ENCODE data around the gene LYPD6.

DNA sequence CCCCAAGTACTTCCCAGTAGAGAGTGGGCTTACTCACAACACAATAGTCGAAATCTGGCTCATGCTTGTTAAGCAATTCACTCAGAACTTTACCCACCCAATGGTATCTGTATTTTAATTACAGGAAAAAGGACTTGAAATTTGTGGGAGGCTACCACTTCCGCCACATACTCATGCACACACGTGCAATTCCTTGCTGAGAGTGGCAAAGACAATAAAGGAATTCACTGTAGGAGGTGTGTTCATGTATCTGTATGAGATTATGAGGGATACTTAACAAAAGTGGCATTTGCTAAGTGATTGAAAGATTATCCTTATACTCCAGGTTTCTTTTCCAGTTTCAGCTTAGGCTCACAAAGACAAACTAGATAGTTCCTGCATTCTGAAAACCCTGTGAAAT, 14.9 kb upstream of the LYPD6 start:
- TF ChIP-seq, protein P1, sequence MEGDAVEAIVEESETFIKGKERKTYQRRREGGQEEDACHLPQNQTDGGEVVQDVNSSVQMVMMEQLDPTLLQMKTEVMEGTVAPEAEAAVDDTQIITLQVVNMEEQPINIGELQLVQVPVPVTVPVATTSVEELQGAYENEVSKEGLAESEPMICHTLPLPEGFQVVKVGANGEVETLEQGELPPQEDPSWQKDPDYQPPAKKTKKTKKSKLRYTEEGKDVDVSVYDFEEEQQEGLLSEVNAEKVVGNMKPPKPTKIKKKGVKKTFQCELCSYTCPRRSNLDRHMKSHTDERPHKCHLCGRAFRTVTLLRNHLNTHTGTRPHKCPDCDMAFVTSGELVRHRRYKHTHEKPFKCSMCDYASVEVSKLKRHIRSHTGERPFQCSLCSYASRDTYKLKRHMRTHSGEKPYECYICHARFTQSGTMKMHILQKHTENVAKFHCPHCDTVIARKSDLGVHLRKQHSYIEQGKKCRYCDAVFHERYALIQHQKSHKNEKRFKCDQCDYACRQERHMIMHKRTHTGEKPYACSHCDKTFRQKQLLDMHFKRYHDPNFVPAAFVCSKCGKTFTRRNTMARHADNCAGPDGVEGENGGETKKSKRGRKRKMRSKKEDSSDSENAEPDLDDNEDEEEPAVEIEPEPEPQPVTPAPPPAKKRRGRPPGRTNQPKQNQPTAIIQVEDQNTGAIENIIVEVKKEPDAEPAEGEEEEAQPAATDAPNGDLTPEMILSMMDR (IDR thresholded peaks at IDR 0.05; ENCODE audit: insufficient read depth, low read length) = no peak
- TF ChIP-seq, protein P2, sequence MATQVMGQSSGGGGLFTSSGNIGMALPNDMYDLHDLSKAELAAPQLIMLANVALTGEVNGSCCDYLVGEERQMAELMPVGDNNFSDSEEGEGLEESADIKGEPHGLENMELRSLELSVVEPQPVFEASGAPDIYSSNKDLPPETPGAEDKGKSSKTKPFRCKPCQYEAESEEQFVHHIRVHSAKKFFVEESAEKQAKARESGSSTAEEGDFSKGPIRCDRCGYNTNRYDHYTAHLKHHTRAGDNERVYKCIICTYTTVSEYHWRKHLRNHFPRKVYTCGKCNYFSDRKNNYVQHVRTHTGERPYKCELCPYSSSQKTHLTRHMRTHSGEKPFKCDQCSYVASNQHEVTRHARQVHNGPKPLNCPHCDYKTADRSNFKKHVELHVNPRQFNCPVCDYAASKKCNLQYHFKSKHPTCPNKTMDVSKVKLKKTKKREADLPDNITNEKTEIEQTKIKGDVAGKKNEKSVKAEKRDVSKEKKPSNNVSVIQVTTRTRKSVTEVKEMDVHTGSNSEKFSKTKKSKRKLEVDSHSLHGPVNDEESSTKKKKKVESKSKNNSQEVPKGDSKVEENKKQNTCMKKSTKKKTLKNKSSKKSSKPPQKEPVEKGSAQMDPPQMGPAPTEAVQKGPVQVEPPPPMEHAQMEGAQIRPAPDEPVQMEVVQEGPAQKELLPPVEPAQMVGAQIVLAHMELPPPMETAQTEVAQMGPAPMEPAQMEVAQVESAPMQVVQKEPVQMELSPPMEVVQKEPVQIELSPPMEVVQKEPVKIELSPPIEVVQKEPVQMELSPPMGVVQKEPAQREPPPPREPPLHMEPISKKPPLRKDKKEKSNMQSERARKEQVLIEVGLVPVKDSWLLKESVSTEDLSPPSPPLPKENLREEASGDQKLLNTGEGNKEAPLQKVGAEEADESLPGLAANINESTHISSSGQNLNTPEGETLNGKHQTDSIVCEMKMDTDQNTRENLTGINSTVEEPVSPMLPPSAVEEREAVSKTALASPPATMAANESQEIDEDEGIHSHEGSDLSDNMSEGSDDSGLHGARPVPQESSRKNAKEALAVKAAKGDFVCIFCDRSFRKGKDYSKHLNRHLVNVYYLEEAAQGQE (IDR thresholded peaks at IDR 0.05; ENCODE audit: insufficient replicate concordance, low read depth) = no peak
- TF ChIP-seq GABPA (IDR thresholded peaks at IDR 0.05; ENCODE audit: low read depth) = no peak
- no peak for TF ChIP-seq POLR2AphosphoS5 (IDR thresholded peaks at IDR 0.05; ENCODE audit: low read depth)
- no peak for TF ChIP-seq SPI1 (IDR thresholded peaks at IDR 0.05; ENCODE audit: borderline replicate concordance, low read depth)

Measured in HL-60 (cell line).